Measurements from ENCODE around the gene MAML3.
A peak's percentile ranks its signal among the peaks of the same experiment; 100 is the strongest.

The MAML3 gene

DNA sequence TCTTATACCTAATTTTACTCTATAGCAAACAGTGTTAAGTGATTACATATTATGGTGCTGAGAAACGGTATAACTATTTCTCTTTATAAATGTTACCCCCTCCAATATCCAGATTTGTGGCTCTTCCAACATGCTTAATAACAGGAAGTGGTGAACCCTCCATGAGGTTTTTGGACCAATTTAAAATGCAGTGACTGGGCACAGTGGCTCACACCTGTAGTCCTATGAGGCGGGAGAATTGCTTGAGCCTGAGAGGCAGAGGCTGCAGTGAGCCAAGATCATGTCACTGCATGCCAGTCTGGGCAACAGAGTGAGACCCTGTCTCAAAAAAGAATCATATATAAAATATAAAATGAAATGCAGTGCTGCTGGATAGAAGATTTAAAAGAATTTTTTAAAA, 351.1 kb downstream of the MAML3 start:
- DNase-seq, result peak in 1 of 2 experiments; percentile 64

DNA sequence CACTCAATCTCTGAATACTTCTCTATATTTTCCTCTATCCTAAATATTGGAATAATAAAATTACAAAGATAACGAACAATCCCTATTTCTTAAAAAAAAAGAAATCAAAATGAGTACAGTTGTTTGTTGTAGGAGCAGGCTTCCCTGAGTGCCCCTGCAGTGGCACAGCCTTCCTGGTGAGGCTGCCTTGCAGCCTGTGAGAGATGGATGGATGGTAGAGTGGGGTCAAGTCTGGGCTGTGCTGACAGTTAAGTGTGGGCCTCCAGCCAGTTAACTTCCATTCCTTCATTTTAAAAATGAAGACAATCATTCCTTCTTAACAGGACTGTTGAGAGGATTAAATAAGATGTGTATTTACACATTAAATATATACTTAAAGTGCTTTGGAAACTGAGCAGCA, 351.5 kb downstream of the MAML3 start:
- no peak for DNase-seq

DNA sequence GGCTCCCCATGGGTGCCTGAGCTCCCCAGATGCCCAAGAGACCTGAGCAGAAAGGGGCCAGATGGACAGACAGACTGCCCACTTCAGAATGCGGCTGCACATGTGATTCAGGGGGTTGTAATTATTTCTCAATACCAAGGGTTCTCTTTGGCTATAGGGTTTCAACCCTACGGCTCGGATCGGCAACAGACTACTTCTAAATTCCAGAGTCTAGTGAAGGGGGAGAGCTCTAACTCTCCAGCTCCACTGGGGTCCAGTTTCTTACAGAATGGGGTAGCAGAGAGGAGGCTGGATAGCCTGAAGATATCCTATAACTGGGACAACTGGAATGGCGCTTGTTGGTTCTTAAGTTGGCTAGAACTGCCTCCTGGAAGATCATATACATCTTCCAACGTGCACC, 352.1 kb downstream of the MAML3 start:
- no peak for DNase-seq

DNA sequence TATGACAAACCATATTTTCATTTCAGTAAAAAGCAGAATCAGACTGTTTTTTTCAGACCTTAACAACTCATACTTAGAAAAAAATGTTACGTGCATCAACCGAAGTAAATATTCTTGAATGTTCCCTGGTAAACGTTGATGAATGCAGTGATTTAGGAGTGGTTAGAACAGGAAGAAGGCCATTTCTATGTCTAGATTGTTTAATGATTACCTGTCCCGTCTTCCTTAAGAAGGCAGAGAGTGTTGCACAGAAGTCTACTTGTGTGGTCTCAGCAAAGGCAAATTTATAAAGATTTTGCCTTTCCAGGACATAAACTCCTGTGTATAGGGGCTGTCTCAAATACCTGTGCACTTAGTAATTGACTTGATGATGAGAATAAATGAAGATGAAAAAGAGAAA, 353.9 kb downstream of the MAML3 start:
- DNase-seq, result no peak

DNA sequence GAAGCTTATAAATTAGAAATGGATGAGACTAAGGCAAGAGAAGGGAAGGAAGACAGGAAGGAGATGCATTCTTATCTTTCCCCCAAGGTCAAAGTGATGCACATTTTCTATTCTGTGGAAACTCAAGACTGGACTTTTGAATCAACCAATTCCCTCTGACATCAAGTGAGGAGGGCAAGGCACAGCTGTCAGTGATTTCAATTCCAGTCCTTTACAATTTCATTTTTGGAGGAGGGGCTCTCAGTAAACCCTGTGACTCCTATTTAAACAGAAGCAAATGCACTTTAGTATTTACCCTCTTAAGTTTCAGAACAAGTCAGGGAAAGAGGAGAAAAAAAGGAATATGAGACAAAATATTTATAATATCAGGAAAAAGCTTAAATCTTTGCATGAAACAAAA, 354.4 kb downstream of the MAML3 start:
- DNase-seq, result peak in 1 of 2 experiments; percentile 21

DNA sequence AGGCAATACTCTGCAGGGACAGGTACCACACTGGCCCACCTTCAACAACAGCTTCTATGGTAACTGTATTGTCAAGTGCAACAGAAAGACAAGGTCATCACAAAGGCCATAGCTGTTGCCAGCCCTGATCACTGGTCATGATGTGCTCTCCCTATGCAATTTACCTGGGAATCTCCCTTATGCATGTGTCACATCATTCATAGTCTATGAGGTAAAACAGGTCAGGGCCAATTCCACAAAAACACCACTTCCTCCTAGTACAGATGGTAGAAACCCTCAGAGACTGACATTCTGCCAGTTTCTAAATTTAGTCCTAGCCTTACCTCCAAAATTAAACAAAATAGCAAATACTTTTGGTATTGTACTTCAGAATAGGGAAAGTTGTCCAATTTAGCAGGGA, 355.5 kb downstream of the MAML3 start:
- DNase-seq, result no peak

DNA sequence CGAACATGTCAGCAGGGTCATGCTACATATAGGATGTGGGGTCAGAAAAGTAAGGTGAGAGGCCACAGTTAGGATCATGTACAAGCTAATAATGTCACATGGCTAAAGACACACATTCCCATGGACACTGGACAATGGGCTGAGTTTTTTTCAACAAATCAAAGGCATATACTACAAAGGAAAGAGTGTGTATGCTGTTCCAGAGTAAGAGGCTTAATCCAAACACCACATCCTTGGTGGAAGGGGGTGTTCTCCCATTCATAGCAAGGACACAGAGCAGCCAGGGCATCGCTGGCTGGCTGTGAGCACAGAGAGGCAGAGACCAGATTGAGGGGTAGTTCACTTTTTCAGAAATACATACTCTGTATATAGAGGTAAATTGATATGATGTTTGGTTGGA, 356.7 kb downstream of the MAML3 start:
- no peak for DNase-seq

DNA sequence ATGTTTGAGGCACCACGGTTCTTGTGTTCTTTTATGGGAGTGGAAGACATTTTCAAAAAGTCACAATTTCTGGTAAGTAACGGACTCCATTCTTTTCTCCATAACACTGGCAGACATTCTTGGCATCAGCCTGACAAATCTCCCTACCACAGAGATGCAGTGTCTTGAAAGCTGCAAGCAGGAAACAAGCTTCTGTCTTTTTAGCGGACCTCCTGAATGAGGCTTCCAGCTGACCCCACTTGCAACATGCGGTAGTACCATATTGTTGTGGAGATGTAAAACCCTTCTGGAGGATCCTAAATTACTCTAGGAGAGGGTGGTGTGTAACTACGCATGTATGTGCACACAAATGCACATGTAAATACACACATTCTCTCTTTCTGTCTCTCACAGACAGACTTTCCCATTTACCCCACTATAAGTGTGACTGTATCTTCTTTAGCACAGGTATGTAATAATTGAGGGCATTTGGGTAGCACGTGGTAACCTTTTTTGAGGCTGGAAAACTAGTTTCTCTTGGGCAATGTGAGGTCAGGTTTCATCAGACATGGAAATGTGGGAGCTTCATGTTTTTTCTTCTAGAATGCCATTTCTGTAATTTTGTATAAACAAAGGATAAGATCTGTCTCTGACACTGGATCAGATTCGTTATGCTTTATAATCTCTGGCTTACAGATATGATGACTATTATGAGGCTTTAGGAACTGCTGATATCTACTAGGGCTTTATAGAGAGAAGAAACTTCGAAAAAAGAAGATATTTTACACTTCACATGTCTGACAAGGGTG, 358.3 kb downstream of the MAML3 start:
- no peak for DNase-seq

DNA sequence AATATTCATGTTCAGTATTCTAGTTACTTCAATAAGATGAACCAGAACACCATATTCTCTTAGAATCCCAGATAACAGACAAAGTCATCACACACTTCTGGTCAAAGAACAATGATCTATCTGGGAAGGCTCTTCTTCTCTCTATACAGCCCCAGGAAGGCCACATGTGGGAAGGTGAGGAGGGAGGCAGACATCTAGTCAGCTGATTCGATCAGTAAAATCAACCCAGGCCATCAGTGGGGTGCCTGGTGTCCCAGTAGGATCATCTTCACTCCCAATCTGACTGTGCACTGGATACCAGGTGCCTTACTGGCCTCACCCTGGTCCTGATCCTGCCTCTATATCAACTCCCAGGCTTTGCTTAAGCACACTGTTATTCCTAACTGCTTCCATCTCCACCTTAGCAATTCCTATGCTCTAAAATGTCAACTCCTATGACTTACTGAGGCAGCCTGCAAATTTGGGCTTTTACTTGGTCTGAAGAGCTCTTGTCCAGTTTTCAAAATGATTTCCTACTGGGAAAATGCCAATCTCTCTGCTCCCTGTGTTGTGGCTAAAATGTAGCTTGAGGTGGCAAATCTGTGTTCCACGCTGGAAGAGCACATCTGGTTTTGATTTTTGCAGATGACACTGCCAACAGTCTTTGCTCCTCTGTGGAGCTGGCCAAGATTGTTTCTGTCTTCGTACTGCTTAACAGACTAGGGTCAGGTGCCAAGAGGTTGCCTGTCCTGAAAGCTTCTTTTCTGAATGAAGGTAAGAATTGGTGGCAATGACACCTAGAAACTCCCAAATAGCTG, 359.6 kb downstream of the MAML3 start:
- DNase-seq, result no peak

DNA sequence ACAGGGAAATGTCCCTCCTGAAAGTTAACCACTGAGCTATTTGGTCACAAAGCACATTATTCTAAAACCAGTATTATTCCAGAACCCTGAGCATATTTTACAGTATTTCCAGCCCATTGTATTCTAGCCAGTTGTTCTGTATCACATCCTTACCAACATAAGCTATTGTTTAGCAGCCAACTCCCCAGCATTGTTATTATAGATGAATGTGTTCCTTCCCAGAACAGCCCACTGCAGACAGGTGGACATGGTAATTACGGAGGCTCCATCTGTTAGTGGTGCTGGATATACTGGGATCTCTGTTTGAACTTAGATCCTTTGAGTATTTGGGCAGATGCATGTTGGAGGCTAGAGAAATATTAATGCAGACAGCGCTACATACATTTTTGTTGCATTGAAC, 362.3 kb downstream of the MAML3 start:
- peak in 1 of 2 experiments; percentile 78 for DNase-seq

DNA sequence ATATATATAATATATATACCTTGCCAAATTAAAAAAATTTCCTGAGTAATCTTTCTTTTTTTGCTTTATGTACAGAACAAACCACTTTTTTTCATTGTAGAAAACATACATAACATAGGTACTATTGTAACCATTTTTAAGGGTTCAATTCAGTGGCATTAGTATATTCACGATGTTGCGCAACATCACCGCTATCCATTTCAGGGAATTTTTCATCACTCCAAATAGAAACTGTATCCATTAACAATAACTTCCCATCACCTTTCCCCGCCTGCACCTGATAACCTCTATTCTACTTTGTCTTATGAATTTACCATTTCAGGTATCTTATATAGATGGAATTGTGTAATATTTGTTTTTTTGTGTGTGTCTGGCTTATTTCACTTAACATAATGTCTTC, 363.7 kb downstream of the MAML3 start:
- DNase-seq, result no peak

DNA sequence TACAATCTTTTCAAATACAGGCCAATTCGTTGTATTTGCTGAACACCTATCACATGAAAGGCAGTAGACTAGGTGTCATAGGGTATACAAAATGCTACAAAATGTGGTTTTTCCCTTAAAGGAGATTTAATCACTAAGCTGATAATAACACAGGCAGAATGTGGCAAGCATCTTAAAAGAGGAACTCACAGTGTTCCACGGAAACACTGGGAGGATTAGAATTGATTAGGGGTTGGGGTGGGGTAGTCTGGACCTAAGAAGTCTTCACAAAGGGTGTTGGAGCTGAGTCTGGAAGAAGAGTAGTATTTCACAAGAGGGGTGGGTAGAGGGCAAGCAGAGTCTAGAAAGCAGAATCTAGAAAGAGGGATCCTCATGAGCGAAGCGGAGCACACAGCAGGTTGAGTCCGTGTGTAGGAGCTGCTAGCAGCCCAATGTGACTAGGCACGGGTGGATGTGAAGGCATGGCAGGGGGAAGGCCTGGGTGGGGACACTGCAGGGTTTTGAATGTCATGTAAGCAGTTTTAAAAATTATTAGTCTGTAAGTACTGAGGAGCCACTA, 364.8 kb downstream of the MAML3 start:
- DNase-seq, result no peak

DNA sequence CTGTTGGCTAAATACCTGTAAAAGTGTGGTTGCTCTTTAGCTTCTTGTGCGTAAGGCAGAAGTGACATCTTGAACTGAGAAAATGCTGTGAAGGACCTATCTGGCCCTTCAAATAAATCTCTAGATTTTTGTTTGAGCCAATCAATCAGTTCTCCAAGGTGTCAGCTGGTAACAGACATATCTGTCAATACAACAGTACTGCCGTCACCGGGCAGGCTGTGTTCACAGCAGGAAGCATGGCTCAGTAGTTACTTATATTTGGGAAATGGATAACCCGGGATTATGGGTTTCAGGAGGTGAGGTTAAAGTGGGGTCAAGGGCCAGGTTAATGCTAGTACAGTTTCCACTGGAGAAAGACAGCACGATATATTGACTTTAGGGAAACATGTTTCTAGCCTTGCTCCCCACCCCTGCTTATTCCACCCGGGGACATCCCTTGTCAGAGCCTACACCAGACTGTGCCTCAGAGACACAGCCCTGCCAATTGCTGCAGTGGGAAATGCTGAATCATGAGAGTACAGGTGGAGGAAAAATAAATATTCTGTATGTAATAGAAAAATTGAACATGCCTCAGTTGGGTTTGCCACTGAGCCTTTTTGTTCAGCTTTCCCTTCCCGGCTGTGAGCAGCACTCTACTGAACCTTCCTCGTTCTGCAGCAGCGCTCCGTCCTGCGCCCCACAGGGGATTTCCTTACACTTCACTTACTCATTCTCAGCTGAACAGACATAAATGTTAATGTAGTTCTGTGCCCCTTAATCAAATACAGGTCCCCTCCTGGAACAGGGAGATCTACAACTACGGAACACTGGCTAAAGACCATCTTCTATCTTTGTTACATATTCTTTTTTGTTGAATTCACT, 367.3 kb downstream of the MAML3 start:
- no peak for DNase-seq

DNA sequence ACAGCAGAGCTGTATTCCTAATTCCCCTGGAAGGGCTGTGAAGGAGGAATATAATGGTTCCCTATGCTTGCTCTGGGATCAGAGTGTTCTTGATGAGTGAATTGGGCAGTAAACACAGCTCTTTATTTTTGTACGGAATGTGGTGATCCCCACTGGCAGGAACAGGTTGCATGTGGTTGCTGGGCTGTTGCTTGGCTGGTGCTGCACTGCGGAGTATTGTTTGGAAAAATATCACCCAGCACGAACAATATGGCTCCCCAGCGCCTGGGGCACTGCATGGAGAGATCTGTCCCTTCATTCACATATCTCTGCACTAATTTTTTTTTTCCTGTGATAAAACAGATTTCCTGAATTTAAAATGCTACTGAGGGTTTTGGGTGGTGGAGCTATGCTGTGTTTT, 368.6 kb downstream of the MAML3 start:
- DNase-seq, result no peak

DNA sequence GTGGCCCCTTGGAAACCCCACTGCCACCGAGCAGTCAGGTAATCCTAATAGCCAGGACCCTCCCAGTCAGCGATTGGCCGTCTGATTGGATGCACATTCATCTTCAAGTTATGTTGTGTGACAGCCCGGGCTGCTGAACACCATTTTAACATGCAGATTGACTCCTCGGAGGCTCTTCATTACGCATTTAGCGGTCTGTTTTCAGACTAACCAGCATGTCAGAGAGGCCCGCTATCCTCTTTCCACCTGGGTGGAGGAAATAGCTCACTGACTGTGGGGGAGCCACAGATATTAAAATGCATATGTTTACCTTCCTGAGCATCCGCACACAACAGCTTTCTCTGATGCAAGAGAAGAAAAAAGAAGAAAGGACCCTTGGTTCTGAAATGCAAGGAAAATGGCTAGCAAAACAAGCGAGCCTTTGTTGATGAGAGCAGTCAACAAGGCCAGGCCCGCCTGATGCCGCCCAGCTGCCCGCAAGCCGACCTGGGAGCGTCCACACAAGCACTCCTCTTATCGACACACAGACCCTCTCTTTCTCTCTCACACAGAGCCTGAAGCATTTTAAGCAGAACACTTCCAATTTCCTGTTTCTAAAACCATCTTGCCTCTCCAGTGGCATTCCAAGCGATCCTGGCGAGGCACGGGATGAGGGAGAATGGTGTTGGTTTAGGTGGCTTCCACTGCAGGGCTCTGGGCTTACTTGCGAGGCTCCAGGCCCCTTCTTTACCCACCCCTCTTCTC, 370.1 kb downstream of the MAML3 start:
- DNase-seq, result no peak

DNA sequence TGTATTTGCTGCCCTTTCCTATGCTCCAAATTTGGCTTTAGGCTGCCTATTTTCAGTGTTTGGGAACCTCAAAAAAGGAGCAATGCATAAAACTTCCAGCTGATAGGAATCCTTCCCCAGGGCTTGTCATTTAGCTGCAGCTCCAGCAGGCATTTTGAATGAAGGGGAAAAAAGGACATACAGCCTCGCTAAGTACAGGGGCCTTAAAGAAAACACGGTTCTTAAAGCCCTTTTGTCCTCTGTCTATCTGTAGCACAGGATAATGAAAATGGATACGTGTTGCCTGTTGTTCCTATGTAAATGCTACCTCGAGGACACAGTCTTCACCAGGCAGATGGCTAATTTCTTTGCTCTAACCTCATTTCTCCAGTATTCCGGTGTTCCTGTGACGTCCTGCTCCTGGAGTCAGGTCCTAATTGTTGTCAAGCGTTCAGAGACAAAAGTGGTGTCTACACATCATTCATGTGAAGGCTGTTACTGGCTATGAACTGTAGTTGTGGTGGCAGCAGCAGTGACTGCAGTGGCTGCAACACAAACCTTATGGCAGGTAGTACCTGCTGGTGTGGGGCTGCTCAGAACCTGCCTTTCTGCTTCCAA, 371.0 kb downstream of the MAML3 start:
- no peak for DNase-seq

DNA sequence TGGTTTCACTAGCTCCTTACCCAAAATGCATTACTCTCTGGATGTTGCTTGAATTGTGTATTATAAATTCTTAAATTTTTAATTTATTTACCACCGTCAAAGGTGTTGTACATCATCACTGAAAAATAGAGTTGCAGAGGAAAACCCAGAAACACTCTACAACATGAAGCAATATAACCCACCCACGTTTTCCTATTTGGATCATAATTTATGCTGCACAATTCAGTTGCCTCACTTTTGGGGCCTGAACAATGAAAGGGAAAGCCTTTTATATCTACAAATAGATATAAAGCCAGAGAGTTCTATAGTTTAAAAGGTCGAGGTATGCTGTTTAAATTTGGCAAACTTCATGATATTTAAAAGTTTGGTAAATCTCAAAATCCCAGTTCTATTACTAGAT, 372.9 kb downstream of the MAML3 start:
- DNase-seq, result no peak

DNA sequence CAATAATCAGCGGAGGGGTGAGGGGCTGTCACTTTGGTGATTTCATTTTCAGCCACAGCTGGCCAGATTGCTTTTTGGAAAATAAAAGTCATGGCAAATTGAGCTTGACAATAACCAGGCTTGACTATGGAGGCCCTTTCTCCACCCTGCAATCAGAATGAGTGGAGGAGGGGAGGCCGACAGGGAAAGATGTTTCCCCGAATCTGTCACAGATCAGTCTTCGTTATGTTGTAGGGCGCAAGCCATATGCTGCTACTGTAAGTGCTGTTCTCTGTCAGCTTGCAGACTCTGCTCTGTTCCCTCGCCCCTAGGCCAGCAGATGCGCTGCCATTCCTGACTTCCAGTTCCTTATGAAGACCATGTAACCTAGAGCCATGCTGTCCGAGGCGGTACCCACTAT, 374.3 kb downstream of the MAML3 start:
- DNase-seq, result no peak

DNA sequence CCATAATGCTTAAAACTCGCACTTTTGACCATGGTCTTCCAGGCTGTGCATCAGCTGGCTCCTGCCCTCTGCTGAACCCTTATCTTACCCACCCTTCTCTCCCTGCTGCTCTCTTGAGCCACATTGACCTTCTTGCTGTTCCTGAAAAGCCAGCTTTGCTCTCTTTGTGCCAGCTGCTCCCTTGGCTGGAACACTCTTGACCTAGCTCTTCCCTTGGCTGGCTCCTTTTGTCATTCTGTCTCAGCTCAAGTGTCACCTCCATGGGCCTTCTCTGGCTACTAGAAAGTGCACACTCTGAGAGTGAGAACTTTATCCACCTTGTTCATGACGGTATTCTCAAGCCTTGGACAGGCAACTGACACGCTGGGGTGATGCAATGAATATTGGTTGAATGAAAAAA, 376.2 kb downstream of the MAML3 start:
- DNase-seq, result no peak

DNA sequence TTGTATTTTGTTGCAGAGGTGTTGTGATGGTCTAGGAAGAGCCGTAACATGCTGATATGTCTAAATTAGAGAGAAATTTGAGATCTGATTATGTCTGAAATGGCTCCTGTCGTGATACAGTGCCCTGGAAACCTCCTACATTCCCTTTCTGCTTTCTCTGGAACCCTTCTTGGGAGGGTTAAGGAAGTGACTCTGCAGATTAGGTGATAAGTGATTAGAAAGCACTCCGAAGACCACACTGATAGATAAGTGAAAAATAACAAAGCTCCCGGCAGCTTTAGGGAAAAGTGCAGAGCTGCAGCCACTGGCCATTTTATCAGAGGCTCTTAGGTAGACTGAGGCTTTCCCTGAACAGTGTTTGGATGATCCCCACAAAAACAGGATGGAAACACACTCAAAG, 377.7 kb downstream of the MAML3 start:
- DNase-seq, result no peak

DNA sequence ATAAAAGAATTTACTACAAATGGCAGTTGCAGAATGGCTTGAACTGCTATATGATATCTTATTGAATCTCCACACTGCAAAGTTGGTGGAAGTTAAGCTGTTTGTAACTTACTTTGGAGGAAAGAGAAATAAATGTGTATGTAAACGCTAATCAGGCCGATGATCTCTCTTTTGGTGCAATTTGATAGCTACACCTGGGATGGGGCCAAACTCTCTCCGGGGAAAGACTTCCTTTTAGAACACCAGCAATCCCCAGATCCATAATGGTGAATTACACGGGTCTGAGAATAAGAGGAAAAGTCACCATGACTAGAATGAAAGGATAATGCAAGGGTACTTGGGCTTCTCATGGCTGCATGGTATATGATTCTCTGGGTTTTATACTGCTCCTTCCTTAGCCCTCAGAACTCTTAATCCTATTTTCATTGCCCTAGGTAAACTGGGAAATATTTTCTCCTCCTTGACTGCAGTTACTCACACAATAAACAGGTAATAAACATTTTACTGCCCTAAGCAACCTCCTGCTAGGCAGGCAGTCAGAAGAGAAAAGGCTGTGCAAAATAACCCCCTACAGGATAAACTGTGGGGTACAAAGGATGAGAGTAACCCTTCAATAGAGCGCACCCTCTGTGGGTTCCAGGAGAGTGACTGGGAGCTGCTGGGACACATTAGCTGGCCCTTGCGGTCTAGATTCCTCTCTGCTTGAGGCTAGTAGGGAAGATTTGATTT, 379.1 kb downstream of the MAML3 start:
- DNase-seq, result peak; percentile 28 to 60
